HUDEP-2 (cell line): Measurements from ENCODE around the gene COL13A1.

Source experiments
- DNase-seq, 76 experiments: peaks; one replicate each; lab custom pipeline; 2025; ENCODE audit not compliant: unreplicated experiment in 76 of 76; lab: John Stamatoyannopoulos, UW

The COL13A1 gene

GRCh38 chr10:69789164-69789576, 12.5 kb upstream of the COL13A1 start:
- DNase-seq, result peak in 1 of 76 experiments; percentile 14

- no peak for DNase-seq
Measured at GRCh38 chr10:69791812-69792211, 9.9 kb upstream of the COL13A1 start.

- no peak for DNase-seq
Measured at GRCh38 chr10:69792341-69792740, 9.4 kb upstream of the COL13A1 start.

- DNase-seq, result no peak
Measured at GRCh38 chr10:69794673-69795072, 7.0 kb upstream of the COL13A1 start.

GRCh38 chr10:69795242-69795934, 6.3 kb upstream of the COL13A1 start:
- DNase-seq, result no peak

GRCh38 chr10:69797959-69798358, 3.7 kb upstream of the COL13A1 start:
- no peak for DNase-seq

- DNase-seq, result peak in 6 of 76 experiments; percentile 1 to 8 (median 3)
Measured at GRCh38 chr10:69800109-69800508, 1.6 kb upstream of the COL13A1 start.

GRCh38 chr10:69800665-69801064, 1.0 kb upstream of the COL13A1 start:
- no peak for DNase-seq

- peak in 27 of 76 experiments; percentile 2 to 37 (median 11) for DNase-seq
Measured at GRCh38 chr10:69801094-69801433, 642 bp upstream of the COL13A1 start.

GRCh38 chr10:69802424-69803161, 887 bp downstream of the COL13A1 start:
- no peak for DNase-seq

- DNase-seq, result no peak
Measured at GRCh38 chr10:69803809-69804208, 2.1 kb downstream of the COL13A1 start.

- DNase-seq, result no peak
Measured at GRCh38 chr10:69804775-69805174, 3.1 kb downstream of the COL13A1 start.

GRCh38 chr10:69807122-69807521, 5.4 kb downstream of the COL13A1 start:
- DNase-seq, result no peak

GRCh38 chr10:69807696-69808095, 6.0 kb downstream of the COL13A1 start:
- no peak for DNase-seq

- DNase-seq, result no peak
Measured at GRCh38 chr10:69809318-69809717, 7.6 kb downstream of the COL13A1 start.

- no peak for DNase-seq
Measured at GRCh38 chr10:69810097-69810496, 8.4 kb downstream of the COL13A1 start.

GRCh38 chr10:69810675-69811397, 9.1 kb downstream of the COL13A1 start:
- DNase-seq, result no peak

GRCh38 chr10:69813632-69814031, 11.9 kb downstream of the COL13A1 start:
- no peak for DNase-seq

GRCh38 chr10:69814251-69814650, 12.5 kb downstream of the COL13A1 start:
- DNase-seq, result no peak

GRCh38 chr10:69815104-69815503, 13.4 kb downstream of the COL13A1 start:
- no peak for DNase-seq

- DNase-seq, result no peak
Measured at GRCh38 chr10:69816521-69816920, 14.8 kb downstream of the COL13A1 start.
